DND-41 (cell line): Measurements from ENCODE around the gene TMEM258.

Experiments used
- EZH2 ChIP-seq: IDR thresholded peaks from 3 replicates; pipeline ENCODE4 v1.6.1; 2012; ENCODE audit warnings: borderline replicate concordance, low read depth, mild to moderate bottlenecking, moderate library complexity, low read length, inconsistent platforms; ENCODE audit not compliant: severe bottlenecking
- TF ChIP-seq, protein P1 (sequence below): IDR thresholded peaks from 2 replicates; pipeline ENCODE4 v1.5.1; 2012; ENCODE audit warnings: borderline replicate concordance, low read length, moderate library complexity, mild to moderate bottlenecking; ENCODE audit not compliant: poor library complexity, severe bottlenecking; ENCODE audit errors: extremely low read depth

DNA sequence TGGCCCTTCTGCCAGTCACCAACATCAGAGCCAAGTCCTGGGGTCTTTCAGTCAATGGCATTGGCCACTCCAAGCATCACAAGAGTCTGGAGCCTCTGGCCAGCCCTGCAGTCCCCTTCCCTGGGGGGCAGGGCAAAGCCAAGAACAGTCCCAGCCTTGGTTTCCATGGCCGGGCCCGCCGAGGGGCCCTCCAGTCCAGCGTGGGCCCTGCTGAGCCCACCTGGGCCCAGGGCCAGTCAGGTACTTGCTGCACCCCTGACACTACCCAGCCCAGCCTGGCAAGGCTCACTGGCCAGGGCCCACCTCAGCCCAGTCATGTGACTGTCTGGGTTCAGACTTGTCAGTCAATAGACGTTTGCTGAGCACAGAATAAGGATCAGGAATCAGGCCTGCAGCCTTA lies 10.8 kb downstream of the TMEM258 start:
- TF ChIP-seq, protein P1, sequence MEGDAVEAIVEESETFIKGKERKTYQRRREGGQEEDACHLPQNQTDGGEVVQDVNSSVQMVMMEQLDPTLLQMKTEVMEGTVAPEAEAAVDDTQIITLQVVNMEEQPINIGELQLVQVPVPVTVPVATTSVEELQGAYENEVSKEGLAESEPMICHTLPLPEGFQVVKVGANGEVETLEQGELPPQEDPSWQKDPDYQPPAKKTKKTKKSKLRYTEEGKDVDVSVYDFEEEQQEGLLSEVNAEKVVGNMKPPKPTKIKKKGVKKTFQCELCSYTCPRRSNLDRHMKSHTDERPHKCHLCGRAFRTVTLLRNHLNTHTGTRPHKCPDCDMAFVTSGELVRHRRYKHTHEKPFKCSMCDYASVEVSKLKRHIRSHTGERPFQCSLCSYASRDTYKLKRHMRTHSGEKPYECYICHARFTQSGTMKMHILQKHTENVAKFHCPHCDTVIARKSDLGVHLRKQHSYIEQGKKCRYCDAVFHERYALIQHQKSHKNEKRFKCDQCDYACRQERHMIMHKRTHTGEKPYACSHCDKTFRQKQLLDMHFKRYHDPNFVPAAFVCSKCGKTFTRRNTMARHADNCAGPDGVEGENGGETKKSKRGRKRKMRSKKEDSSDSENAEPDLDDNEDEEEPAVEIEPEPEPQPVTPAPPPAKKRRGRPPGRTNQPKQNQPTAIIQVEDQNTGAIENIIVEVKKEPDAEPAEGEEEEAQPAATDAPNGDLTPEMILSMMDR = no peak
- no peak for TF ChIP-seq EZH2
